SU-DHL-6 (cell line): ENCODE measurements around the gene TANGO2.

Experiments
- CTCF ChIP-seq: fragments of 200-600 bp; sonication (generic); IDR thresholded peaks from one replicate; pipeline ENCODE4 v1.5.1; 2017; ENCODE audit warnings: antibody characterized with exemption, mild to moderate bottlenecking, low read length, moderate library complexity; ENCODE audit not compliant: insufficient read depth, poor library complexity, severe bottlenecking
- EZH2phosphoT487 ChIP-seq: fragments of 200-600 bp; sonication (generic), shearing (Covaris generic); conservative IDR thresholded peaks from 2 replicates; pipeline ENCODE4 v1.6.1; 2018; ENCODE audit warnings: mild to moderate bottlenecking, antibody characterized with exemption, low read length, moderate library complexity, mixed read lengths

GRCh38 chr22:19998232-19998951 lies 22.5 kb upstream of the TANGO2 start:
- TF ChIP-seq CTCF (no peak), EZH2phosphoT487 (no peak)
